GM23248 (cell line): ENCODE data around the gene CLTB. TPM values are rescaled to one million over a fixed set of nuclear protein-coding genes. Genes with fewer than 3 reads are reported as not detected.

Experiments used
- DNase-seq: peaks from one replicate; pipeline ENCODE4 v3.0.0-alpha.2; 2015
- H2AFZ ChIP-seq: fragments of 200-600 bp; sonication (generic); 2 replicates; pipeline ENCODE4 v1.6.1; 2016; ENCODE audit warnings: antibody characterized with exemption
- H3F3A ChIP-seq: fragments of 200-600 bp; sonication (generic); 2 replicates; pipeline ENCODE4 v1.6.1; 2016; ENCODE audit warnings: mild to moderate bottlenecking, antibody characterized with exemption, mixed run types; ENCODE audit not compliant: insufficient read depth
- H3K27ac ChIP-seq: fragments of 200-600 bp; sonication (generic); 2 replicates; pipeline ENCODE4 v1.5.1; 2016; ENCODE audit warnings: mild to moderate bottlenecking
- H3K27me3 ChIP-seq: fragments of 200-600 bp; sonication (generic); replicated peaks from 2 replicates; pipeline ENCODE4 v1.6.1; 2016; ENCODE audit warnings: mild to moderate bottlenecking; ENCODE audit not compliant: insufficient read depth
- H3K36me3 ChIP-seq: fragments of 200-600 bp; sonication (generic); 2 replicates; pipeline ENCODE4 v1.6.1; 2016; ENCODE audit warnings: low read depth, mild to moderate bottlenecking
- H3K4me1 ChIP-seq: fragments of 200-600 bp; sonication (generic); 2 replicates; pipeline ENCODE4 v1.6.1; 2016; ENCODE audit warnings: mild to moderate bottlenecking; ENCODE audit not compliant: insufficient read depth
- H3K4me2 ChIP-seq: fragments of 200-600 bp; sonication (generic); one replicate; pipeline ENCODE4 v1.6.1; 2016; ENCODE audit warnings: mild to moderate bottlenecking; ENCODE audit not compliant: unreplicated experiment
- H3K4me3 ChIP-seq: fragments of 200-600 bp; sonication (generic); 2 replicates; pipeline ENCODE4 v1.5.1; 2016; ENCODE audit warnings: mild to moderate bottlenecking
- H3K79me2 ChIP-seq: fragments of 200-600 bp; sonication (generic); 2 replicates; pipeline ENCODE4 v1.6.1; 2016; ENCODE audit warnings: mild to moderate bottlenecking; ENCODE audit not compliant: insufficient read depth
- H3K9ac ChIP-seq: fragments of 200-600 bp; sonication (generic); 2 replicates; pipeline ENCODE4 v1.6.1; 2016; ENCODE audit warnings: mild to moderate bottlenecking
- H3K9me2 ChIP-seq: fragments of 200-600 bp; sonication (generic); 2 replicates; pipeline ENCODE4 v1.6.1; 2016; ENCODE audit warnings: mixed run types, mild to moderate bottlenecking, moderate library complexity; ENCODE audit not compliant: insufficient read depth
- H3K9me3 ChIP-seq: fragments of 200-600 bp; sonication (generic); one replicate; pipeline ENCODE4 v1.6.1; 2017; ENCODE audit warnings: low read depth
- H4K20me1 ChIP-seq: fragments of 200-600 bp; sonication (generic); 2 replicates; pipeline ENCODE4 v1.6.0; 2016; ENCODE audit not compliant: insufficient read depth
- EZH2 ChIP-seq: fragments of 200-600 bp; sonication (generic); IDR thresholded peaks from 2 replicates; pipeline ENCODE4 v1.6.1; 2018; ENCODE audit warnings: antibody characterized with exemption, mild to moderate bottlenecking; ENCODE audit not compliant: insufficient read depth, poor library complexity, severe bottlenecking
- EZH2phosphoT487 ChIP-seq: fragments of 200-600 bp; sonication (generic); IDR thresholded peaks from 2 replicates; pipeline ENCODE4 v1.6.1; 2018; ENCODE audit warnings: antibody characterized with exemption, moderate library complexity, mild to moderate bottlenecking, low read depth; ENCODE audit not compliant: insufficient read depth
- WGBS, 2 experiments: methylation state at CpG; one replicate each; pipeline ENCODE4 v1.1.6; 2015 to 2017; ENCODE audit warnings: low lambda C conversion rate in 2 of 2, low coverage in 1 of 2; ENCODE audit errors: missing lambda C conversion rate in 2 of 2; 5-methylcytosine and 5-hydroxymethylcytosine counted together
- in situ Hi-C: fragments of 300-500 bp; cut with MboI; formaldehyde crosslinking; loops from 2 replicates; pipeline ENCODE4 v1.15.0; 2020
- polyA plus RNA-seq: library from polyadenylated mRNA; unstranded; fragments of >200 nt; fragmentation: Nextera tagmentation; extraction: Ambion mirVana; gene quantifications from 2 replicates; pipeline ENCODE4 v1.2.1, GENCODE V29; 2016
- total RNA-seq: library from RNA; depleted of rRNA; stranded (reverse); fragments of >200 nt; shearing (Covaris generic); gene quantifications from 2 replicates; pipeline ENCODE4 v1.2.3, GENCODE V29; 2014

Gene CLTB
- total and polyA plus RNA-seq, 2 experiments from 2014 or later: 128 to 130 TPM

- Histone ChIP-seq H3K9me2 (no peaks in the 10 kb centered on the region), H3K79me2 (peaks cover 59% of the 10 kb centered on the region), H3K9me3 (no peaks in the 10 kb centered on the region), H3K27me3 (no peaks in the 10 kb centered on the region), H3F3A (no peaks in the 10 kb centered on the region), H2AFZ (no peak overlapping the region), H3K4me3 (0 out of 2 replicates have a peak overlapping the region, but pooled peaks have one; percentile 1), H3K27ac (no peak overlapping the region), H3K9ac (0 out of 2 replicates have a peak overlapping the region, but pooled peaks have one; percentile 25), H3K4me2 (peak overlapping the region; percentile 39), H3K4me1 (peaks cover 41% of the 10 kb centered on the region), H4K20me1 (no peaks in the 10 kb centered on the region), H3K36me3 (peaks cover 3% of the 10 kb centered on the region; the same call in 1 of the 2 replicates)
- in situ Hi-C loops: no loop called here
- TF ChIP-seq EZH2phosphoT487: no peak
- no peak for TF ChIP-seq EZH2
- WGBS, 2 experiments: 11 to 27% methylated on average over 2 of the region's 2 CpGs
- DNase-seq: peak; percentile 64
These were observed 3.1 kb downstream of the CLTB start for GRCh38 chr5:176413255-176413565.

GRCh38 chr5:176412517-176413254, 3.7 kb downstream of the CLTB start:
- in situ Hi-C loops: no loop called here
- peak overlapping the region; percentile 1 for H3K4me2 ChIP-seq
- TF ChIP-seq EZH2phosphoT487 (no peak), EZH2 (no peak)

GRCh38 chr5:176410486-176411180, 5.7 kb downstream of the CLTB start:
- Histone ChIP-seq H2AFZ (no peak overlapping the region), H3K4me1 (peaks cover 41% of the 10 kb centered on the region), H3K79me2 (peaks cover 55% of the 10 kb centered on the region), H3K9me3 (no peaks in the 10 kb centered on the region), H3F3A (no peaks in the 10 kb centered on the region), H3K4me3 (no peak overlapping the region), H3K27ac (no peak overlapping the region), H3K9ac (no peak overlapping the region), H3K36me3 (peaks cover 3% of the 10 kb centered on the region; the same call in 1 of the 2 replicates), H3K9me2 (no peaks in the 10 kb centered on the region), H3K27me3 (no peaks in the 10 kb centered on the region), H4K20me1 (no peaks in the 10 kb centered on the region), H3K4me2 (no peak overlapping the region)
- in situ Hi-C loops: no loop called here
- no peak for DNase-seq
- TF ChIP-seq EZH2 (no peak), EZH2phosphoT487 (no peak)
- 88 to 90% methylated on average over 5 of the region's 5 CpGs for WGBS, 2 experiments

More at GRCh38 chr5:176412517-176413254, 3.7 kb downstream of the CLTB start:
- Histone ChIP-seq H3K36me3 (peaks cover 3% of the 10 kb centered on the region; the same call in 1 of the 2 replicates), H3K9ac (no peak overlapping the region), H3K27me3 (no peaks in the 10 kb centered on the region), H3K9me2 (no peaks in the 10 kb centered on the region), H3K27ac (no peak overlapping the region), H3F3A (no peaks in the 10 kb centered on the region), H3K4me1 (peaks cover 41% of the 10 kb centered on the region), H3K79me2 (peaks cover 59% of the 10 kb centered on the region), H2AFZ (no peak overlapping the region), H3K4me3 (0 out of 2 replicates have a peak overlapping the region, but pooled peaks have one; percentile 1), H4K20me1 (no peaks in the 10 kb centered on the region), H3K9me3 (no peaks in the 10 kb centered on the region)
- 30 to 32% methylated on average over 8 to 10 of the region's 10 CpGs for WGBS, 2 experiments
- DNase-seq: no peak

- peaks cover 46% of the 10 kb centered on the region for H3K79me2 ChIP-seq
- peaks cover 3% of the 10 kb centered on the region; the same call in 1 of the 2 replicates for H3K36me3 ChIP-seq
- no peaks in the 10 kb centered on the region for H3K9me3 ChIP-seq
- H3F3A ChIP-seq: no peaks in the 10 kb centered on the region
- H4K20me1 ChIP-seq: no peaks in the 10 kb centered on the region
- H3K4me1 ChIP-seq: peaks cover 33% of the 10 kb centered on the region
- no peak for DNase-seq
- in situ Hi-C loops: no loop called here
- no peak overlapping the region for H3K4me3 ChIP-seq
- TF ChIP-seq EZH2phosphoT487: no peak
- TF ChIP-seq EZH2: no peak
- no peak overlapping the region for H2AFZ ChIP-seq
- no peak overlapping the region for H3K27ac ChIP-seq
- H3K4me2 ChIP-seq: no peak overlapping the region
- H3K9me2 ChIP-seq: no peaks in the 10 kb centered on the region
- no peaks in the 10 kb centered on the region for H3K27me3 ChIP-seq
- 98% methylated on average over 4 of the region's 4 CpGs for WGBS, 2 experiments
- H3K9ac ChIP-seq: no peak overlapping the region
These were observed 6.6 kb downstream of the CLTB start for GRCh38 chr5:176409765-176410164.
